ENCODE data around the gene TBC1D22A. TPM values are rescaled to one million over a fixed set of nuclear protein-coding genes. Genes with fewer than 3 reads are reported as not detected.
A peak's percentile ranks its signal among the peaks of the same experiment; 100 is the strongest.

The TBC1D22A gene
- total and polyA plus RNA-seq, 11 donors, result 9.4 to 30.7 (median 18.6) TPM

DNA sequence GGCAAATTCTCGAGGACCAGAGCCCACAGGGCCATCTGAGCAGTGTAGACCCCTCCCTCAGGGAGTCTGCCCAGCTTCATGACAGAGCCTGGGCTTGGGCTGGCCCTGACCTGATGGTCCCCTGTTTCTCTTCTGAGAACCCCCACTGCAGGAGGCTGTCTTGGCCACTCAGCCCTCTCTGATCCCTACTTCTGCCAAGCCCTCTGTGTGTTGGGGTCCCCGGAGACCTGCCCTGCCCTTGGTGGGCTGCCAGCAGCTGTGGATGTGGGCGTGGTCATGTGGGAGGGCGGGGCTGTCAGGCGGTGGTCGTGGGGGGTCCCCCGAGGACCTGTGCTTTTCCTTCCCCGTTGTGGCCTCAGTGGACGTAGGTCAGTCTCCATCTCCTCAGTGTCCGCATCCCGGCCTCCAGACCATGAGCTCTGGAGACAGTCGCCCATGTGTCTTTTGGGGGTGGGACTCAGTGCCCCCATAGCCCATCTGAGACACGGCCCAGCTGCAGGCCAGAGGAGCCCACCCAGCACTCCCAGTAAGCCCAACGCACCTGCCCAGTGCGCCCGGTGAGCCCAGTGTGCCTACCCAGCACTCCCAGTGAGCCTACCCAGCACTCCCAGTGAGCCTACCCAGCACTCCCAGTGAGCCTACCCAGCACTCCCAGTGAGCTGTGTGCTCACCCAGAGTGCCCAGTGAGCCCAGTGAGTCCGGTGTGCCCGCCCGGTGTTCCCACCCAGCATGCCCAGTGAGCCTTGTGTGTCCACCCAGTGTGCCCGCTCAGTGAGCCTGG, 409.2 kb downstream of the TBC1D22A start:
- DNase-seq, result peak; percentile 6 to 40 (median 15)

DNA sequence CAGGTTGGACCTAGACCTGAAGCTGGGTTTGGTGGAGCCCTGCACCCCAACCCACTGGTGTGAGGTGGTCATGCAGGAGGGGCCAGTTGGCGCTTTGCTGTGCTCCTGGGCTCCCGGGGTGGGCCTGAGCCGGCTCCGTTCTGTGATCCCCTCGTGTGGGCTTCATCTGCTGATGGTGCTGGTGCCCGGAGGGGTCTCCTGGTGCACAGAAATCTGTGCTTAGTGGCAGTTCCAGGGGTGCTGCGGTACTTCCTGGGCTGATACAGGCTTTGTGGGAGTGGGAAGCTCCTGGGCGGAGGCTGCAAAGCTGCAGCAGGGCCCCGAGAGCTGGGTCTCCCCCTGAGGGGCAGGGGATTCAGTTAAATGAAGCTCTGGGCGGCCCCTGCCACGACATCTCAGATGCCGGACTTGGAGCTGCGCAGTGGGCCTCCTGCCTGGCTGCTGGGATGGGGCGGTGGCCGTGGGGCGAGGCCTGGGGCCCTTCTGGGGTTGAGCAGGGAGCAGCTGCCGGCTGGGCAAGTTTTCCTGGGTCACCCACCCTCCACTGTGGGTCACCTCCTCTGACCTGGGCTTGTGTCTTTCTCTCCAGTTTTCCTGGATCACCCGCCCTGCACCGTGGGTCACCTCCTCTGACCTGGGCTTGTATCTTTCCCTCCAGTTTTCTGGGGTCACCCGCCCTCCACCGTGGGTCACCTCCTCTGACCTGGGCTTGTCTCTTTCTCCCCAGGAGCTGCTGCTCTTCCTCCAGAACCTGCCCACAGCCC, 410.5 kb downstream of the TBC1D22A start:
- whole genome bisulfite sequencing, 4 donors, result 93 to 95% (median 94%) methylated on average over 18 to 21 of the region's 21 CpGs
- H3K36me3 ChIP-seq, result peaks cover 0 to 2% (median 0%) of the 10 kb centered on the region in 9 donors
- no peak overlapping the region for H3K27ac ChIP-seq
- no peaks in the 10 kb centered on the region for H3K27me3 ChIP-seq
- no peaks in the 10 kb centered on the region for H3K9me3 ChIP-seq
- intact Hi-C loops (cut with DNase I), result no loop called here
- ATAC-seq (no peak), DNase-seq (peak in 4 of 5 donors; percentile 2 to 39 (median 12))
- TF ChIP-seq, protein P1, sequence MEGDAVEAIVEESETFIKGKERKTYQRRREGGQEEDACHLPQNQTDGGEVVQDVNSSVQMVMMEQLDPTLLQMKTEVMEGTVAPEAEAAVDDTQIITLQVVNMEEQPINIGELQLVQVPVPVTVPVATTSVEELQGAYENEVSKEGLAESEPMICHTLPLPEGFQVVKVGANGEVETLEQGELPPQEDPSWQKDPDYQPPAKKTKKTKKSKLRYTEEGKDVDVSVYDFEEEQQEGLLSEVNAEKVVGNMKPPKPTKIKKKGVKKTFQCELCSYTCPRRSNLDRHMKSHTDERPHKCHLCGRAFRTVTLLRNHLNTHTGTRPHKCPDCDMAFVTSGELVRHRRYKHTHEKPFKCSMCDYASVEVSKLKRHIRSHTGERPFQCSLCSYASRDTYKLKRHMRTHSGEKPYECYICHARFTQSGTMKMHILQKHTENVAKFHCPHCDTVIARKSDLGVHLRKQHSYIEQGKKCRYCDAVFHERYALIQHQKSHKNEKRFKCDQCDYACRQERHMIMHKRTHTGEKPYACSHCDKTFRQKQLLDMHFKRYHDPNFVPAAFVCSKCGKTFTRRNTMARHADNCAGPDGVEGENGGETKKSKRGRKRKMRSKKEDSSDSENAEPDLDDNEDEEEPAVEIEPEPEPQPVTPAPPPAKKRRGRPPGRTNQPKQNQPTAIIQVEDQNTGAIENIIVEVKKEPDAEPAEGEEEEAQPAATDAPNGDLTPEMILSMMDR (IDR thresholded peaks at IDR 0.05), result no peak
- no peak for TF ChIP-seq POLR2A (IDR thresholded peaks at IDR 0.05)
- peaks cover 0 to 13% (median 2%) of the 10 kb centered on the region in 12 donors for H3K4me1 ChIP-seq
- H3K4me3 ChIP-seq, result no peak overlapping the region

More for the DNA sequence above, 409.2 kb downstream of the TBC1D22A start:
- intact Hi-C loops (cut with DNase I), result no loop called here
- Histone ChIP-seq H3K9me3 (peaks cover 0 to 2% (median 0%) of the 10 kb centered on the region in 12 donors), H3K36me3 (peaks cover 0 to 2% (median 0%) of the 10 kb centered on the region in 9 donors), H3K27me3 (no peaks in the 10 kb centered on the region), H3K27ac (no peak overlapping the region), H3K4me1 (peaks cover 0 to 13% (median 2%) of the 10 kb centered on the region in 12 donors), H3K4me3 (no peak overlapping the region)
- whole genome bisulfite sequencing, 4 donors, result 82 to 93% (median 89%) methylated on average over 14 to 20 of the region's 20 CpGs
- no peak for ATAC-seq
- no peak for TF ChIP-seq POLR2A (IDR thresholded peaks at IDR 0.05)
- TF ChIP-seq, protein P1 (IDR thresholded peaks at IDR 0.05), result no peak

DNA sequence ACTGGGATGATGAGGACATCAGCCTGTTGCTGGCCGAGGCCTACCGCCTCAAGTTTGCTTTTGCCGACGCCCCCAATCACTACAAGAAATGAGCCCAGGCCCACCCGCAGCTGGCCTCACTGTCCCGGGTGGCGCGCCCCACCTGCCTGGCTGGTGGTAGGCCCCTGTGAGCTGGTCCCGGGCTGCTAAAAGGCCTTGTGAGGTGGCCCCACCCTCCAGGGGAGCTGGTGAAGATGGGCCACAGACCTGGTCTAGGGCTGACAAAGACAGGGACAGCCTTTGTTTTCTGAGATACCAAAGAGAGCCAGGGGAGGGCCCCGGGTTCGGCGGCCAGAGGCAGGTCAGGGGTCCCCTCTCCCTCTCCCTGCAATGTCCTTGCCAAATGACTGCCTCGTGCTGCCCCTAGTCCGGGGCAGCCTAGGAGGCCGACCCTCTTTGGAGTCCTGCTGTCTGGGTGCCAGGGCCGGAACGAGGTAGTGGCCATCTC, 411.1 kb downstream of the TBC1D22A start:
- no peak overlapping the region for H3K4me3 ChIP-seq
- peaks cover 0 to 13% (median 2%) of the 10 kb centered on the region in 12 donors for H3K4me1 ChIP-seq
- ATAC-seq, result no peak
- no peak overlapping the region for H3K27ac ChIP-seq
- WGBS, 4 donors, result 89 to 96% (median 90%) methylated on average over 14 to 17 of the region's 17 CpGs
- intact Hi-C loops (cut with DNase I), result no loop called here
- no peaks in the 10 kb centered on the region for H3K9me3 ChIP-seq
- peak in 4 of 5 donors; percentile 3 to 29 (median 15) for DNase-seq
- no peaks in the 10 kb centered on the region for H3K27me3 ChIP-seq
- peaks cover 0 to 2% (median 0%) of the 10 kb centered on the region in 9 donors for H3K36me3 ChIP-seq
- TF ChIP-seq, protein P1 (IDR thresholded peaks at IDR 0.05), result no peak
- no peak for TF ChIP-seq POLR2A (IDR thresholded peaks at IDR 0.05)

DNA sequence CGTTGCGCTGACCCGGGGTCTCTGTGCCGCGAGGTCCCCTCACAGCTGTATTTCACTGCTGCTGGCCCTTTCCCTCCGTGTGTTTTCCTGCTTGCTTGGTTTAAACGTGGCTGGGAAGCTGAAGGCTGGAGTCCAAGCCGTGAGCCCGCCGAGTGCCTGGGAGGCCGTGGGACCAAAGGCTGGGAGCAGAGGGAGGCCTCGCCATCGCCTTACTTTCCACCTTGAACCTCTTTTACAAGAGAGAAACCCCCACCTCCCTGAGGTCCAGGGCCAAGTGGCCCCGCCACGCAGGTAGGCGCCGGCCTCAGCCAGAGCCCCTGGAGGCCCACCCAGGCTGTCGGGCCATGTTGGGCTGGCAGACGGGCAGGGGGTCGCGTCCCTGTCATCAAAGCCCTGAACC, 411.6 kb downstream of the TBC1D22A start:
- Histone ChIP-seq H3K27me3 (no peaks in the 10 kb centered on the region), H3K4me3 (no peak overlapping the region), H3K9me3 (no peaks in the 10 kb centered on the region), H3K27ac (no peak overlapping the region), H3K36me3 (peaks cover 0 to 2% (median 0%) of the 10 kb centered on the region in 9 donors), H3K4me1 (peaks cover 0 to 13% (median 2%) of the 10 kb centered on the region in 12 donors)
- no peak for ATAC-seq
- intact Hi-C loops (cut with DNase I), result no loop called here
- WGBS, 4 donors, result 94 to 97% (median 96%) methylated on average over 13 to 21 of the region's 21 CpGs
- TF ChIP-seq POLR2A (IDR thresholded peaks at IDR 0.05), result no peak
- TF ChIP-seq, protein P1 (IDR thresholded peaks at IDR 0.05), result no peak
- DNase-seq, result peak in 3 of 5 donors; percentile 1 to 54 (median 14)

Data from heart left ventricle (tissue), 16 donors.